ENCODE results near the gene CDYL.

The CDYL gene

GRCh38 chr6:4776131-4776492 is at the start of gene CDYL:
TSS of gene CDYL (plus strand) at chr6:4776404. CDS start at chr6:4776784, 380 bp downstream.
- peak; percentile 66 to 89 for DNase-seq (ENCODE audit: low read depth in 2 of 2)

- no peak for DNase-seq (ENCODE audit: low read depth in 2 of 2)
Measured at GRCh38 chr6:4726645-4727044, 49.6 kb upstream of the CDYL start.

GRCh38 chr6:4727217-4727616 is 49.0 kb upstream of the CDYL start:
- DNase-seq (ENCODE audit: low read depth in 2 of 2): no peak

DNA sequence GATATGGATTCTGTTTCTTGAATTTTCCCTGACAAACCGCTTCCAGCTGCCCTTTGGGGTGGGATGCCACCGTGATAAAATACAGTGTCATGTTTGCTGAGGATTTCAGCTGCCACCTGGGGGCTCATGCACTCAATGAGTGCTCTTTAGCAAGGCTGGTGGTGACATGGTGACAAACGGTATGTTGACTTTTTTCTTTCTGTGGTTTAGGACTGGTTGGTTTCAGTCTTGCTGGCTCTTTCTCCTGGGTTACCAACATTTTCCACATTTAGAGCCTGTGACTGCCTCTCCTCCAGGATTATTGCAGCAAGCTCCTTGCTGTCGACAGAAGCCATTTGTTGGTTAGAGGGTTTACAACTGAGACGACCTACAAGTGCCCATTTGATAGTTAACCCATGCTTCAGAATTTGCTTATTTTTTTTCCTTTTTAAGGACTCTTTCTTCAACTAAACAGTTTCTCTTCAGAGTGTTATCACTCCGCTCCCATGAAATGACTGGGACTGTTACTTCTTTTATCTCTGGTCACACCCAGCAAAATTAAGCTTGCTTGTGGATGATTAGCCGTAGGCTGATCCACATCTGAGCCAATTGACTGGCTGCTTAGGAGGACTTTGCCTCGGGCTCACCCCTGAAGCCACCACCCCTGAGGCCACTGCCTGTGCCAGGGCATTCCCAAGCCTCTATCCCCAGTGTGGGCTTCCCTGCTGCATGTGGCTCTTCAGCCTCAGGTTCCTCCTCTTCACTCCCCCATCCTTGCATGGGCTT is 48.4 kb upstream of the CDYL start:
- DNase-seq (ENCODE audit: low read depth in 2 of 2): no peak

- no peak for DNase-seq (ENCODE audit: low read depth in 2 of 2)
Measured at GRCh38 chr6:4728436-4728769, 47.8 kb upstream of the CDYL start.

GRCh38 chr6:4728926-4729325 is 47.3 kb upstream of the CDYL start:
- no peak for DNase-seq (ENCODE audit: low read depth in 2 of 2)

DNA sequence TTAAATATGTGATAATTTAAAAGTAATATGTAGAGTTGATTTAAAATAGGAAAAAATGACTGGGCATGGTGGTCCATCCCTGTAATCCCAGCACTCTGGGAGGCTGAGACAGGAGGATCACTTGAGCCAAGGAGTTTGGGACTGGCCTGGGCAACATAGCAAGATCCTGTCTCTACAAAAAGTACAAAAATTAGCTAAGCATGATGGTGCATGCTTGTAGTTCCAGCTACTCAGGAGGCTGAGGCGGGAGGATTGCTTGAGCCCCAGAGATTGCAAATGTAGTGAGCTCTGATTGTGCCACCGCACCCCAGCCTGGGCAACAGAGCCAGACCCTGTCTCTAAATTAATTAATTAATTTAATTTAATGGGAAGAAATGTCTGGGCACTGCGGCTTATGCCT is 44.2 kb upstream of the CDYL start:
- DNase-seq (ENCODE audit: low read depth in 2 of 2): no peak

- no peak for DNase-seq (ENCODE audit: low read depth in 2 of 2)
Measured at GRCh38 chr6:4732691-4733315, 43.4 kb upstream of the CDYL start.

DNA sequence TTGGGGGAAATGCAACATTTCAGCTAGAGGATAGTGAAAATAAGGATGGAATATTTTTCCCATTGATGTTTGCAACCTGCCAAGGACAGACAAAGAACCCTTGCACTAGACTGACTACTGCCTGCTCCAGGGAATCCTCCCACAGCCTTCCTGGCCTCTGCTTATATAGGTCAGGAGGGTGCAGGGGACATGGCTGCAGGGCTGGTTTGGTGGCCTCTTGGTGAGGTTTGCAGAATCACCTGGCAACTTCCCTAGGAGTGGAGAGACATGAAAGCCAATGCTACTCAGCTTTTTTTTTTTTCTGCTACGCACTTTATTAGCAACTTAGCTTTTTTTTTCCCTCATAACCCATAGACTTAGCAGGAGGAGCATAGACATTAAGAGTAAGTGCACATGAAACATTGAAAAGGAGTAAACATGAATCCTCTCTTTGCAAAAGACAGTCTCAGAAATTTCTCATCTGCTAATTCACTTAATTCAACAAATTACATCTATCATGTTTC is 39.8 kb upstream of the CDYL start:
- DNase-seq (ENCODE audit: low read depth in 2 of 2): no peak

GRCh38 chr6:4740032-4740431 is 36.2 kb upstream of the CDYL start:
- DNase-seq (ENCODE audit: low read depth in 2 of 2): no peak

- no peak for DNase-seq (ENCODE audit: low read depth in 2 of 2)
Measured at GRCh38 chr6:4743062-4743461, 33.1 kb upstream of the CDYL start.

- DNase-seq (ENCODE audit: low read depth in 2 of 2): no peak
Measured at GRCh38 chr6:4743926-4744325, 32.3 kb upstream of the CDYL start.

- DNase-seq (ENCODE audit: low read depth in 2 of 2): no peak
Measured at GRCh38 chr6:4747588-4747987, 28.6 kb upstream of the CDYL start.

DNA sequence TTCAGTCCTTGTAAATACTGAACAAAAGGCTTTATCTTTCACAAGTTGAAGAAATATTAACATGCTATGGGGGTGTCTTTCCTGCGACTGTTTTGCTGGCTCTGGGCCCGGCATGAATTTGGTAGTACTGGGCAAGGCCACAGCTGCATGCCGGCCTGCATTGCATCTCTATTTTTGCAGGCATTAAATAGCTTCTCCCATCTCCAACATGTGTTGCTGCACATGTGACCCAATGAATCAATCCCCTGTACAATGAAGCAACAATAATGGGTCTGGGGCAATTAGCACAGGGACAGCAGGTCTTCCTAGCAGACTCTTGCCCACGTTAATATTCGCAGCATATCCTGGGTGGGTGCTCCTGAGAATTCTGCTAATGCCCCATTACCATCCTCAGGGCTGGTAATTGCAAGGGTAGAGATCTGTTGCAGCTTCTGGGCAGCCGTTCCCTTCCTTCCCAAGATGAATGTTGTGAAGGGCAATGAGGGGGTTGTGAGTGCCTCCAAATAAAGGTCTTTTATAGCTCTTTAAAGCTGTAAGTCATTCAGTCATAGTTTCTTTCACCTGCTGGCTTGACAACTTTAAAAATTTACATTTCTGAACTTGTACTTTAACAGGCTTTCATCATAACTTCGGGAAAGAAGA is 24.3 kb upstream of the CDYL start:
- no peak for DNase-seq (ENCODE audit: low read depth in 2 of 2)

- no peak for DNase-seq (ENCODE audit: low read depth in 2 of 2)
Measured at GRCh38 chr6:4756247-4756646, 20.0 kb upstream of the CDYL start.

GRCh38 chr6:4759997-4760396 is 16.2 kb upstream of the CDYL start:
- DNase-seq (ENCODE audit: low read depth in 2 of 2): no peak

DNA sequence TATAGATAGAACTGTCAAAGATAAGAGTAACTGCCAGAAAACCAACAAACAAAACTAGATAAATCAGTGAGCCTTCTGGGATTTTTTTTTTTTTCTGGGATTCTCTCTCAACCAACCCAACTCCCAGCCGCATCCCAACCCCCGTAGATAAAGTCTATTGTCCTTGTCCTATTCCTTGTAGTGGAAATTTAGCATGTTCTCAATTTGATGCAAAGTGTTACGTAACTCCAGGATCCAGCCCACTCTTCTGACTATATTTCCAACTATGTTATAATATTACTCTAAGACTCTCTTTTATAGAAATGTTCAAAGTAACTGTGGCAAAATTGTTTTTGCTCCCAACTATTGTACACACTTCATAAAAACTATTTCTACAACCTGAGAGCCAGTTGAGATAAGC is 15.4 kb upstream of the CDYL start:
- DNase-seq (ENCODE audit: low read depth in 2 of 2): no peak

- DNase-seq (ENCODE audit: low read depth in 2 of 2): no peak
Measured at GRCh38 chr6:4762294-4762693, 13.9 kb upstream of the CDYL start.

- DNase-seq (ENCODE audit: low read depth in 2 of 2): no peak
Measured at GRCh38 chr6:4763921-4764320, 12.3 kb upstream of the CDYL start.

DNA sequence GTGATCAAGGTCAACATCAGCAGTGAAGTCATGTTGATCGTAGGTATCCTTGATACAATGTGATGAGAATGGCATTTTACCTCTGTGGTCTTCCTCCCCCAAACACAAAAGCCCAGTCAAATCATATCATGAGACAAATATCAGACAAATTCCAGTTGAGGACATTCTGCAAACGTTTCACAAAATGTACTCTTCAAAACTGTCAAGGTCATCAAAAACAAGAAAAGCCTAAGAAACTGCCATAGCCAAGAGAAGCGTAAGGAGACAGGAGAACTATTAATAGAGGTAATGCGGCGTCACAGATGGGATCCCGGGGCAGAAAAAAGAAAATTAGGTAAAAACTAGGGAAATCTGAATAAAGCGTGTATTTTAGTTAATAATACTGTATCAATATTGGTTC is 7.4 kb upstream of the CDYL start:
- no peak for DNase-seq (ENCODE audit: low read depth in 2 of 2)

- DNase-seq (ENCODE audit: low read depth in 2 of 2): no peak
Measured at GRCh38 chr6:4772750-4773149, 3.5 kb upstream of the CDYL start.

- no peak for DNase-seq (ENCODE audit: low read depth in 2 of 2)
Measured at GRCh38 chr6:4773181-4773580, 3.0 kb upstream of the CDYL start.

DNA sequence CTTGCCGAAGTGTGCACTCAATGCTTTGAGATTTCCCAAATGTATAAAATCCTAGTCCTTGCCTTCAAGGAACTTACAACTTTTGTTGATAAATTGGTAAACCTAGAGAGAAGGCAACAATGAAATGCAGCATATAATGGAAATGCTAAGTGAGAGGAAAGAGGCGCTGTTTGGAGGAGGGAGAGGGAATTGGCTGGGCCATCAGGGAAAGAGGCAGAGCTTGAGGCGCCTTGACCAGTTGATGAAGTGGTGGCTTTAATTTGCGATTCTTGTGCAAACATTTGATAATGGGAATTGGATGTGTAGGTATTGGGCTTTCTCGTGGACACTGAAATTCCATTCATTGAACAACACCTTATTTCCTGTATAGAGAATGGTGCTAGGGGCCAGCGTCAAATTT is 1.9 kb upstream of the CDYL start:
- DNase-seq (ENCODE audit: low read depth in 2 of 2): no peak
